Stimulated activated CD8-positive, alpha-beta memory T cell treated with anti-CD3 and anti-CD28 coated beads, Interleukin-15, amount 100 ng/mL, for 24 hours (primary cell): Measurements from ENCODE around the gene CD79A.
"Not testable (repeated sequence)": the region's sequence is repeated elsewhere in the genome, so short reads cannot be mapped to it uniquely, and the experiment has no call there.

Experiments used
- DNase-seq: peaks from one replicate; pipeline ENCODE4 v3.0.0-alpha.2; 2020; ENCODE audit warnings: low read depth

The CD79A gene

DNA sequence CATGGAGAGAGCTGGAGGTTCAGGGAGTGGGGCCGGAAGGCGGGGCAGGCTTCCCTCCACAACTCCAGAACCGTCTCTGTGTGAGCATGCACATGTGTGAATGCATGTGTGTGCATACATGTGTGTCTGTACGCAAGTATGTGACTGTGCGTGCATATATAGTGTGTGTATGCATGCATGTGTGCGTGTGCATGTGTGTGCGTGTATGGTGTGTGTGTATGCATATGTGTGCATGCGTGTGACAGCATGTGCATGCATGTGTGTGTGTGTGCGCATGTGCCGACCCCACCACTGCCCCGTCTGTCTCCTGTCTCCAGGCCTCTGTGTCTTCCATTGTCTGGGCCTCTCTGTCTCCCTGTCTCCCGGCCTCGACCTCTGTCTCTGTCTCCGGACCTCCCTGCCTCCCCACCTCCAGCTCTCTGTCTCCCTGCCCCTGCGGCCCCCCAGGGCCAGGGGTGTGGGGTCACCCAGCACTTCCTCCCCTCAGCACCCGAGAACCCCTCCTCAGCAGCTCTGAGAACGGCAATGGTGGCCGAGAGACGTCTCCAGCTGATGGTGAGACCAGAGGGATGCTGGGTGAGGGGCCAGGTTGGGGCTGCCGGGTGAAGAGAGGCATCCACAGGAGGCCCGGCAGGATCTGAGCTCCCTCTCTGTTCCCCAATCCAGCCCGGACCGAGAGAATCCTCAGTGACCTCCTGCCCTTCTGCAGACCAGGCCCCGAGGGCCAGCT, 28.4 kb downstream of the CD79A start:
- DNase-seq = no peak

DNA sequence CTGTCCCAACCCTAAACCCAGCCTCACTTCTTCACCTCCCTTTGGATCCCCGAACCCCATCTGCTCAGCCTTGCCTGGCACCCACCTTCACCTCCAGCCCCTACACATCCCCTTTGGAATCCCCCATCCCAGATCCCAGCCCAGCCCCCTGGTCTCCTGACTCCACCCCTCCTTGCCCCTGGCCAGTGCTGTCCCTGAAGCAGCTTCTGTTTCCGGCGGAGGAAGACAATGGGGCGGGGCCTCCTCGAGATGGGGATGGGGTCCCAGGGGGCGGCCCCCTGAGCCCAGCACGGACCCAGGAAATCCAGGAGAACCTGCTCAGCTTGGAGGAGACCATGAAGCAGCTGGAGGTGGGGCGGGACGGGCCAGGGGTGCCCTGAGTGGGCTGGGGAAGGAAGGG, 29.2 kb downstream of the CD79A start:
- no peak for DNase-seq

DNA sequence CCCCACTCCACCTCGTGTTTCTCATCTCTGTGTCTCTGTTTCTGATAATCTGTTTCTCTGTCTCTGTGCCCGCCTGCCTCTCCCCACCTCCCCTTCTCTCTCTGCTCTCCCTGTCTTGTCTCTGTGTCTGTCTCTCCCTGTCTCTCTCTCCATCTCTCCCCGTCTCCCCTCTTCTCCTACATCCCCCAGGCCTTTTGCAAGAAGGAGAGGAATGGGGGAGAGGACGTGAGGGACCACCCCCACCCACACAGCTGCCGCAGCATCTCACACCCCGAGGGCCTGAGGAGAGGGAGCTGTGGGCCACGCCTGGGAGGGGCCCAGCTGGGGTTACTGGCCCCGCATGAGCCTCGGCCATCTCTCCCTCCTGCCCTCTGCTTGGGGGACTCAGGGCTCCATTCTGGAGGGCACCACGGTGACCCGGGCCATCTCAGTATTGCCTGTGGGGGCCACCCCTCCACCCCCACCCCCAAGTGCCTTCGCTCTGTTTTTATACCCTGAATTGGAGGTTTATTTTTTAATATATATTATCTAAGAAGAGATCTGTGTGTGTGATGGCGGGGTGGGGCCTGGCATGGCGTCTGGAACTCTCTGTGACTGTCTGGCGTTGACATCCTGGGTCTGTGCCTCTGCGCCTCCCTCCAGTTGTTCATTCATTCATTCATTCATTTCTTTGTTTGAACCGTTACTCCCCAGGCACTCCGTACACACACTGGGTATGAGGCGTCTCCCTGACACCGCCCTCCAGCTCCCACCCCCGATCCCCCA, 30.0 kb downstream of the CD79A start:
- DNase-seq = no peak

DNA sequence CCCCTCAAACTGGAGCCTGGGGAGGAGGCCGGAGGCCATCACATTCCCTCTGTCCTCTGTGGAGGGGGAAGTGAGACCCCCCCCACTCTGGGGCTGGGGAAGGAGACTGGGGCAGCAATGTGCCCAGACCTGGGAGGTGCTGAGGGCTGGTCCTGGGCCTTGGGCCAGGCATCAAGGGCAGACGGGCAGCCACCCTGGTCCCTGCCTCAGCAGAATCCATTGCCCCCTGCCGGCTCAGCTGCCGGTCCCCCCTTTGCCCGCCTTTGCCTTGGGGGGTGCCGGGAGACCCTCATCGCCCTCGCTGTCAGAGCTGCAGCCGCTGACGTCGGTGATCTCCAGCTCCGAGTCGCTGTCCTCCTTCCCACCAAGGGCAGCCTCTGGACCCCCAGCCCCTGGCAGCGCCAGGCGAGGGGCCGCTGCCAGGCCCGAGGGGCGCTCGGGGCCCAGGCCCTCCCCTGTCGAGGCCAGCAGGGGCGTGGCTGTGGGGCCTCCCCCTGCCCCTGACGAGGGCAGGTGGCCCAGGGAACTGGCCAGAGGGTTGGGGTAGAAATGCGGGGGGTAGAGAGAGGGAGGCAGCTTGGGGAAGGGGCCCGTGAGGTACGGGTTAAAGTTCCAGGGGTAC, 31.0 kb downstream of the CD79A start:
- DNase-seq = no peak

DNA sequence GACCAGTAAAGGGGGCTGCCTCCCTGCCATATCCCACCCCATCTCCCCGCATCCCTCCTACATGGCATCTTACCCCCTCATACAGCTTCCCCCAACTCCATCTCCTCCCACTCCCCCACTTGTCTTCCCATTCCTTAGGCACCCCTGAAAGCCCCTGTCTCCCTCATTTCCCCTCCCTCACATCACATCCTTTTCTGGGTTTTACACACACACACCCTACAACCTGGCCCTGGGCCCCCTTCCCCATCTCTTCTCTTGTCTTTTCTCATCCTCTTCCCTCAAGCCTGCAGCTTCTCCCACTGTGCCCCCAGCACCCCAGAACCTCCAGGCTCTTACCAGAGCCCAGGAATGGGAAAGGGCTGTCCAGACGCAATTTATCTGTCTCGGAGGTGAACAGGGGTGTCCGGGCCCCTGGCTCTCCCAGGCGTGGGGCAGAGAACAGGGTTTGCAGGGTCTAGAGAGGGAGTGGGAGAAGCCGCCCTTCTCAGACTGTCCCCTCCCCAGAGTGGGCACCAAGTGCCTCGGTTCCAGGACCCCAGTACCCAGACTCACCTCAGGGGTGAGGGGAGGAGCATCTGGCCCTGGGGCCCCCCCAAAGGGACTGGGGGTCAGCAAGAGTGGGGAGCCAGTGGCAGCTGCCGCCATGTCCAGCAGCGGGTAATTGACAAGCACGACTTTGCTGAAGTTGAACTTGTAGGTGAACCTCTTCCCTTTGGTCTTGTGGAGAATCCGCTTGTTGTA, 31.8 kb downstream of the CD79A start:
- no peak for DNase-seq

DNA sequence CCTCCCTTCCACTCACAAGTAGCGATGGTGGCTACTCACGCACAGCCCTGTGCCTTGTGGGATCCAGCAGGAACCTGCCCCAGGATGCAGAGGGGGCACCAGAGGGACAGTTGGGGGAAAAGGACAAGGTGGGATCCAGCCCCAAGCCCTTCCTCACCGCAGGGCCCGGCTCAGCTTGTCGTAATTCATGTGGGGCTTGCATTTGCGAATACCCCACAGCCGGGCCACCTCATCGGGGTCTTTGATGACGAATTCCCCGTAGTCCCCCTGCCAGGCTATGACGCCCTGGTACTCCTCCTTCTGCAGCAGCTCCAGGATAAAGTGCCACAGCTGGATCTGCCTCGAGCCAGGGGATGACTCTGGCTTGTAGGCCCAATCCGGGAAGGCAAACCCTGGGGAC, 32.6 kb downstream of the CD79A start:
- no peak for DNase-seq

DNA sequence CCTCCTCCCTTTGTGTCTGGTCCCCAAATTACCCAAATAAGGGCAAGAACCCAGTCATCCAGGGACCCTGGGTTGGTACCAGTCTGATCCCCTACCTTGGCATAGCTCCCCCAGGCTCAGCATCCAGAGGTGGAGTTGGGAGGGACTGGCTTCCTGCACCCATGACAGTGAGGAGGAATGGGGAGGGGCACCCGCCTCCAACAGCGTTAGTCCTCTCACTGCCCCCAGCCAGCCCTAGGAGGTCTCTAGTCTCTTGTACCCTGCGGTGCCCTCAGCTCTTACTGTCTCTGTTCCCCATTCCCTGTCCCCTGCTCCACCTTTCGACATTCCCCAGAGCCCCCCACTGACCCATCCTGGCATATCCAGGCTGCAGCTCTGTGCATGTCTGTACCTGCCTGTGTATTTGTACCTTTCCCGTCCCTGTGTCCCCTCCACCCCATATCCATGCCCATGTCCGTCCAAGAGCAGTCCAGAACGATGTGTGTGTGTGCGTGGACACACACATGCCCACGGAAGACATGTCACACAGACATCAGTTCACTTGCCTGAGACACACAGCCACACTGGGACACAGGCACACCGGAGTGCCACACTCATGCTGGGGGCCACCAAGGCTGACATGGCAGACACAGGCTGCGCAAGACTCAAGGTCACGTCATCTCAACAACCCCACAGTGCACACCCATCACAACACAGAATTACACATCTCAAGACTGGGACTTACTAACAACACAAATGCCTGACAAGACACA, 33.3 kb downstream of the CD79A start:
- no peak for DNase-seq

DNA sequence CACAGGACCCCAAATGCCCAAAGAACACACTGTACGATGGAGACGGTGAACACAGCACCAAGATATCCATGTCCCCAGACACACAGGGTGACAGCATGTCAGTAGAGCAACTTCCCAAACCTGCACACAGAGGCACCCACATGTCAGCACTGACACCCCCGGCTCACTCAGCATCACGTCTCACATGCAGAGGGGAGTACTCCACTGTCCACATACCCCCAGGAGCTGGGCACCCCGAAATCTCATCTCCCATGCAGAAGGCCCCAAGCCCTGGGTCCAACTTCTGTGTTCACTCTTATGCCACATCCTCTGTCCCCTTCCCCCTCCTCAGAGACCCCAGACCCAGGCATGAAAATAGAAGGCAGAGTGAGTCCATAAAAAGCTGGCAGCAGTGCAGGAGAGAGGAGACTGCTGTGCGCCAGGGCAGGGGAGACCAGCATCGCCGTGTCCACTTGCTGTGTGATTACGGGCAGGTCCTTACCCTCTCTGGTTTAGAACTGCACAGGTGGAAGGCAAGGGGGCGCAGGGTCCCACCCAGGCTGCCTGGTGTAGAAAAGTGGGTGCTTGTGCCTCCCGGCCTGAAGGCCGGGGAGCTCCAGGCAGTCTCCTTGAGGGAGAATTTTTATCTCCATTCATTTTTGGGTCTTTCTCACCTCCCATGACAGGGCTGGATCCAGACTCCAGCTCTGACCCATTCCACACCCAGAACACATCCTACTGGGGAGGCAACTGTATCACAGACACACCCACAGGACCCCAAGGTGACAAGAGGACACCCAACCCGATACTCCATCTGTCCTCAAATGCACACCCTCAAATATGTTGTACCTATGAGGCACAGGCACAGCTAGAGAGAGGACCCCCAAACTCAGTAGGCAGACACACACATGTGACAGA, 34.2 kb downstream of the CD79A start:
- no peak for DNase-seq

DNA sequence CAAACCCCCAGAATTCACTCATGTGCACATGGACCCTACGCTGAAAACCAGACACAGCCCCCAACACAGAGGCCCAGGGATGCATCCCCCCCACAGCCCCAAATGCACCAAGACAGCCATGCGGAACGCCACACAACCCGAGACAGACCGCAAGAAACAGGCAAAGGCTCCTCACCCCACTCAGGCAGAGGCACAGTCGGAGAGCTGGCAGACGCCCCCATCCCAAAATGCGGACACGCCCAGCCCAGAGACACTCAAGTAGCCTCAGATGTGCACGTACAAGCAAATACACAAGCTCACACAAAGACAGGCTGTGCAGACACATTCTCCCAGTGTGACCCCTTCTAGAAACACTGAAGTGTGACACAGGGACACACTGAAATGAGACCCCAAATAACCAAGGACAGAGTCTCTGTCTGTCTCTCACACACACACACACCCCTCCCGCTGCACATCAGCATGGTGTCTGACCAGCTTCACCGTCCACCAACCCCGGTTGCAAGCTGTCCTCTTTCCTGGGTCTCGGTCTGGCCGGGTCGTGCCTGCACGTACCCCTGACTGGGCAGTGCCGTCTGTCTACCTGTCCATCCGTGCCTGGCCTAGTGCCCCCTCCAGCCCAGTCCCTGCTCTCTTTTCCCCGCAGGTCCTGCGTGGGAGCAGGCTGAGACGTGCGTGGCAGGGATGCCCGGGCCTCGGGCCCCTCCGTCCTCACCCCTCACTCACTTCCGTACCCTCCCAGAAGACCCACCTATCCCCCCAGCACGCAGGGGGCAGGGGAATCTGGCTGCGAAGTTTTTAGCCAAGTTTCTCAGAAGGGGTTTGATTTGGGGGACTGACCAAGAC, 35.0 kb downstream of the CD79A start:
- DNase-seq = no peak

DNA sequence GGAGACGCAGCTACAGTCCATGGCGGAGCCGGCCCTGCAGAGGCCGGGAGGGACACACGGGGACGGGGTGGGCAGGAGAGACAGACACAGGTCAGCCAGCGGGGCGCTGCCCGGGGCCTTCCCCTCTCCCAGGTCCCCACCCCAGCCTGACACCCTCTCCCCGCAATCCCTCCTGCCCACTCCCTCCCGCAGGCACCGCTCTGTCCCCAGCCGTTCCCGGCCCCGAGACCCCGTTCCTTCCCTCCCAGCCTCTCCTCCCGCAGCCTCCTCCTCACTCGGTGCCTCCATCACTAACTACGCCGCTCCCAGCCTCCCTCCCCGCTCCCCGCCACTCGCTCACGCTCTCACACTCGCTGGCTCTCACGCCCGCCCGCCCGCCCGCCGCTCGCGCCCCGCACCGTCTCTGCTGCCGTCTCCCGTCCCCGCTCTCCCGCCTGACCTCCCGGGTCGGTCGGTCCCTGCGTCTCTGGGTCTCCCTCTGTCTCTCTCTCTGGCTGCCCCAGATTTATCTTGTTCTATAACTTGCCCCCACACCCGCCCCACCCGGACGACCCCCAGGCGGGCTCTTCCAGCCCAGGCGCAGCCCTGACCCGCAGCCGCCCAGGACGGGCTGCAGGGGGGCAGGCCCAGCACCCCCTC, 35.9 kb downstream of the CD79A start:
- no peak for DNase-seq

DNA sequence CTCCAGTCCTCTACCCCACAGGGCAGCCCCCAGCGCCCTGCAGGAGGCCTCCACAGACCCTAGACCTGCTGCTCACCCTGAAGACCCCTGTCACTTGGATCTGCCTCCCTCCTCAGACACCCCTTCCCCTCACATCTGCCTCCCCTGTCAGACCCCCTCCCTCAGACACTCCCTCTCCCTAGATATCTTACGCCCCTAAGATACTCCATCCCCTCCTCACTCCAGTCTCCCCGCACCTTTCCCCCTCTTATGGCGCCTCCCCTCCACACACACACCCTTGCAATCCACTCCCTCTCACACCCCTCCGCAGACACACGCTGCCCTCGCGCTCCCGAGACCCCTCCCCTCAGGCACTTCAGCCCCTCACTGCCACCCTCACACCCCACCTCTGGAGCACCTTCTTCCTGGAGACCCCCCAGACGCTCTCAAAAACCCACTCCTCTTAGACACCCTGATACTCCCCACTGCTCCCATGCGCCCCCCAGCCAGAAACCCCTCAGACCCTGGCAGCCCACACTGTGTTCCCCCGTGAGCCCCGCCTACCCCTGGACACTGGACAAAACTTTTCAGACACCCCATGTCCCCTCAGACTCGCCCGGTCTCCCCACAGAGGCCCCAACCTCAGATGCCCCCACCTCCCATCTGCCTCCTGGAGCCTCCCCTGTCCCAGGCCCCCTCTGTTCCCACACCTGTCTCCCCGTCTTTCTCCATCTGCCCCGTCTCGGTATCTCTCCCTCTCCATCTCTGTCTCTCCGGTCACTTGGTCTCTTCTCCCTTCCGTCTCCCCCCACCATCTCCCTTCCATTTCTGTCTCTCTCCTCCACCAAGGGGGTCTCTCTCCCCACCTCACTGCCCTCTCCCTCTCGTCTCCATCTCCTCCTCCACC, 36.7 kb downstream of the CD79A start:
- DNase-seq = no peak

DNA sequence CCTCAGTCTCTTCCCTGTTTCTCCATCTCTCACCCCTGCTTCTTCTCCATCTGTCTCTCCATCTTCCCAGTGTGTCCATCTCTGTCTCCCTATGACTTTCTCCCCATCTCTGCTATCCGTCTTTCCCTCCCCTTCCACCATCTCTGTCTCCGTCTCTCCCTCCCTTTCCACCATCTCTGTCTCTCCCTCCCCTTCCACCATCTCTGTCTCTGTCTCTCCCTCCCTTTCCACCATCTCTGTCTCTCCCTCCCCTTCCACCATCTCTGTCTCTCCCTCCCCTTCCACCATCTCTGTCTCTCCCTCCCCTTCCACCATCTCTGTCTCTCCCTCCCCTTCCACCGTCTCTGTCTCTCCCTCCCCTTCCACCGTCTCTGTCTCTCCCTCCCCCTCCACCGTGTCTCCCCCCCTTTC, 37.4 kb downstream of the CD79A start:
- DNase-seq = not testable (repeated sequence)

DNA sequence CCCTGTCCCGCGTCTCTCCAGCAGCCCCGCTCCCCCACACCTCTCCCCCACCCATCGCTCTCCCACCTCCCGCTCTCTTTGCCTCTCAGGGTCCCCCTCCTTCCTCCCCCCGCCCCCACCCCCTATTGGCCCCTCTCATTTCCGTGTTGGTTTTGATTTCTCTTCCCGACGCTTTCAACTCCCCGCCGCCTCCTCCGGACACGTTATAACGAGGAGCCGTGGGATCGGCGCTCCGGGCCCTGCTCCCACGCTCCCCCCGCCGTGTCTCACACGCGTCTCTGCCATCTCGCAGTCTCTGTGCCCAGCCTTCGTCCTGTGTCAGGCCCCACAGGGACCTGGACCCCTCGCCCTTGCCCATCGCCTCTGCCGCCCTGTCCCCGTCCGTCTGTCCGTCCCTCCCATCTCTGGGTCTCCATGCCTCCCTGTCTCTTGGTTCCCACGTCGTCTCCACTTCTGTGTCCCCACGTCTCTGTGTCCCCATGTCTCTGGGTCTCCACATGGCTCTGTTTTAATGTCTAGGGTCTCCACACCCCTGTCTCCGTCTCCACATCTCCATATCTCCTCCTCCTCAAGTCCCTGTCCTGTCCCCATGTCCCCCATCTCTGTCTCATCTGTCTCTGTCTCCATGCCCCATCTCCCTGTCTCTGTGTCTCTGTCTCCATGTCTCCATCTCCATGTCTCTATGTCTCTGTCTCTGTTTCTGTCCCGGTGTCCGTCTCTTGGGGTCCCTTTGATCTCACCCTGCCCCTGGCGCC, 38.1 kb downstream of the CD79A start:
- no peak for DNase-seq

DNA sequence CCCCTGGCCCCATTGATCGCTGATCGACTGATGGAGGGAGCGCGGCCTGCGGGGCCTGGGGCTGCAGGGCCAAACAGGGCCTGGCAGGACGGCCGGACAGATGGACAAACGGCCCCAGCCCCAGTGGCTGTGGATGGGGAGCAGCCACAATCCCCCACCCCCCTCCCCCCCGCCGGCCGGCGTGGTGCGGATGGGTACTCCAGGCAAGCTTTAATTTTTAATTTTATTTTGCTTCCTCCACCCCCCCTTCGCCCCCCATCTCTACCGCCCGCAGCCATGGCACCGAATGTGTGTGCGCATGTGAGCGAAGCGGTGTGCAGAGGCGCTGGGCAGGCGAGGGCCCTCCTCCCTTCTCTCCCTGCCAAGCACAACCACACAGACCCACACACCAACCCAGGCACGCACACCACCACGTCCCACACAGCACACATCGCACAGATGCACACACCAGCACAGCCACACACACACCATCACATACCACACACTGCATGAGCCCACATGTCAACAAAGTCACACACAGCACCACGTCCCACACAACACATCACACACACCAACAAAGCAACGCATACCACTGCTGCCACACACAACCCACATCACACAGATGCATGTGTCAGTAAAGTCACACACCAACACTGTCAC, 38.8 kb downstream of the CD79A start:
- DNase-seq = no peak

DNA sequence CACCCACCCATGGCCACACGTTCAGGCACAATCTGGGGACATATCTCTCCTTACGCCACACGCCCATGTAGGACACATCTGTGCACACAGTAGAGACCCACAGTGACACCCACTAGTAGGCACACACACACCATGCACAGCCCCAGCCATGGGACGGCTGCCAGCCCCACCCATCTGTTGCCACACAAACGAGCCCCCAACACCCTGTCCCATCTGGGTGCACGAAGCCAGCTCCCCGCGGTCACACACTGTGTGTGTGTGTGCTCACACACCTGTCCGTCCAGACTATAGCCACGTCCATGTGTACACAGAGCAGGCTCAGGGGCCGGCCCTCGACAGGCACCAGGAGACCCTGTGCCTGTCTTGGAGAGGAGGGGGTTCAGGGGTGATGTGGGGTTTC, 40.6 kb downstream of the CD79A start:
- no peak for DNase-seq

DNA sequence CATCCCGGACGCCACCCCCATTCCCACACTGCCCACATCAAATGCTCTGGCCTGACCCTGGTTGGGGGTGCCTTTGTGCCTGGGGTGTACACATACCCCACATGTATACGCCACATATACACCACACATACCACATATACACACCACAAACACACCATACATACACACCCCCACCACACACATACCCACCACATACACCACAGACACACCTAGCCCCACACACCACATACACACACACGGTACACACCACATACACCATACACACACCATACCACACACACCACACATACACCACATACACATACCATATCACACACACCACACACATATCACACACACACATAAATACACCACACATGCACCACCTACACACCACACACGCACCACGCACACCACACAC, 41.0 kb downstream of the CD79A start:
- DNase-seq = no peak

DNA sequence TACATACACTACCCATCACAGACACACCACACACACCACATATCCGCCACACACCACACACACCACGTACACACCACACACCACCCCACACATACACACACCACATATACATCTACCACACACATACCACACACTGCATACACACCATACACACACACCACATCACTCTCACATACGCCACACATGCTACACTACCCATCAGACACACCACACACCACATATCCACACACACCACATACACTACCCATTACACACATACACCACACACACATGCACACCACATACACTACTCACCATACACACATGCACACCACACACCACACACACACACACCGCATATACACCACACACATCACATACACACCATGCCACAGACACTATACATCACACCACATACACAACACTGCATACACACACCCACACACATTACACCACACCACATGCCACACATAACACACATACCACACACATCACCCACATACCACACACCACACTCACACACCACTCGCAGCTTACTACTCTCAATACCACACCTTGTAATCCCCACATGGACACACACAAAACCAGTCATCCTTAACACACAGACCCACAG, 41.7 kb downstream of the CD79A start:
- no peak for DNase-seq
